Measurements from ENCODE around the gene RAB10.
"Not testable (repeated sequence)": the region's sequence is repeated elsewhere in the genome, so short reads cannot be mapped to it uniquely, and the experiment has no call there.

The RAB10 gene

DNA sequence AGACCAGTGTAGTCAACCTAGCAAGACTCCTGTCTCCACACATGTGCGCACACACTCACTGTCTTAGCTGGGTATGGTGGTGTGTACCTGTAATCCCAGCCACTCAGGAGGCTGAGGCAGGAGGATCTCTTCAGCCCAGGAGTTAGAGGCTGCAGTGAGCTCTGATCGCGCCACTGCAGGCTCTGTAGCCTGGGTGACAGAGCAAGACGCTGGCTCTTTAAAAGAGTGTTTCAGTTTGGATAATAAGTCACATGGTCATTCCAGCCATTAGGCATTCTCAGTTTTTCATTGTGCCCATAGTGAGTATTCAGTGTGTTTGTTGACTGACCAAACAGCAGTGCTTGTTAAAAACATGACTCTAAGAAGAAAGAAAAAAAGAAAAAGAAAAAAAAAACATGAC lies 31.0 kb downstream of the RAB10 start:
- no peak for DNase-seq

DNA sequence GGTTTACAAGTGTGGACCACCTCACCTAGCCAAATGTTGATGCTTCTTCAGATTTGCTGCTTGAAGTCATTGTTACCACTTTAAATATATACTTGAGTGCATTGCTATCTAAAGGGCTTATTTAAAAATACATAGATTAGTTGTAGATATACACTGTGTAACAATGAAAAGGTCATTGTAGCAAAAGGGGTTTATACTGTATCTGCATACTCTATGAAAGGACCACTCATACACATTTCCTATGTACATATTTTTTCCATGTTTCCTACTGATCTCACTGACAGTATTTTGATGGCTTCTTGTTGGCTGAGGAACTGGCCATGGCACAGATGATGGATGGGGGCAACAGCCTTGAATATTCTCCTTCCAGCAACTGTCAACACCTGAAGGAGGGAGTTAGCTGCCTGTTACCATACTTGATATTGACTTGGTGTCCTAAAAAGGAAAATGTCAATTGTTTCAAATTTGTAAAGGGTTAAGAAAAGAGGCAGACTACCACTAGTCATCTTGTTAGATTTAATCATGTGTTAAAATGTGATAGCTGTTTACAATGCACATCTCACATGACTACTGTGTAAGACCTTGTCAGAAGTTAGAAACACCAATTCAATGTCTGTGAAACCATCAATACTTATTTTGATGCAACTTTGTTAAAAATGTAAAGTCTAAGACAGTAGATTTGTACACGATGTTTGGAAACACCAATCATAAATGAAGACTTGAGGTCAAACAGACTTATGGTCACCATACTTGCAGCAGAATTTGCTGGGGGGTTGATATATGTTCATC lies 33.5 kb downstream of the RAB10 start:
- no peak for DNase-seq

DNA sequence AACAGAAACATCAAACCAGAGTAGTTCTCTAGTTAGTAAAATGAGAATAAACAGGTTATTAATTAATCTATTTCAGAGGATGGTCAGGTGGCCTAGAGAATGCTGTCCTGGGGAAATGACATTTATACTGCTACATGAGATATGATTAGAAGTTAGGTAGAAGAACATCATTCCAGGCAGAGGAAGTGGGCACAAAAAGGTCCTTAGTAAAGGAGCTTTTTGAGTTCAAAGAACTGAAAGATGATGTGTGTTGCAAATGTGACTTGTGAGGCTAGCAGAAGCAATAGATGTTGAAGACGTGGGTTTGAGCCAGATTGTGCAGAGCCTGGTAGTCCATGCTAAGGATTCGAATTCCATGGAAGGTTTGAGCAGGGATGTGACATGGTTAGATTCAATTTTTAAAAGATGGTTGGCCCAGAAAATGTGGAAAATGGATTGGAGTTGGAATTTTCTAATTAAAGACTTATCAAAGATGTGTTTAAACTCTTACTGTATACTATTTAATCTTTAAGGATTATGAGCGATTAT lies 34.2 kb downstream of the RAB10 start:
- DNase-seq, result no peak

DNA sequence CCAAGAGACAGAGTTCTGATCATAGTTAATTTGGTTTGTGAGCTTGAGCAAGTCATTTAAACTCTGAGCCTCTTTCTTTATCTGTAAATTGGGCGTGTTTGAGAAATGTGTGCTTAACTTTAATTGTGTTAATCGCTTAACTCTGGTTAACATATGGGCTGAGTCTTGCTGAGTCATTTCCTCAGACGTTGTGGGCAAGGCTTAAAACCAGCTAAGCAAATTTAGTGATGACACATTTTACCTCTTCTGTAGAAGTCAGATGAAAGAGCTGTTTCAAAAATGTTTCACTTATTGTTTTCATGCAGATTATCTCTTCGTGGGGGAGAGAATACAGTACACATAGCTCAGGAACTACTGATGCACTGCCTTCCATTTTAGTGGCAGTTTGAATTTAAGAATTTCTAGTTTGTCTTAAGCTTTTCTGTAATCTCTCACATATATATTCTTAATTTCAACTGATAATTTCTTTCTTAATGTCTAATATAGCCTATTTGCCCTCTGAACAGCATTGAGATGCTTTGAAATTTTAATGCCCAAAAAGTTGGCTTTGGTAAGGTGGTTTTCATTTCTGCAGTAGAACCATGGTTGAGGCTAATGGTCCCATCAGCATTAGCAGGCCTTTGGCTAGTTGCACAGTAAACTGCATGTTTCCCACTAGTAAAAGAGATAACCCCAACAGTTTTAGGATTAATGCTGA lies 34.9 kb downstream of the RAB10 start:
- peak in 1 of 2 experiments; percentile 69 for DNase-seq

DNA sequence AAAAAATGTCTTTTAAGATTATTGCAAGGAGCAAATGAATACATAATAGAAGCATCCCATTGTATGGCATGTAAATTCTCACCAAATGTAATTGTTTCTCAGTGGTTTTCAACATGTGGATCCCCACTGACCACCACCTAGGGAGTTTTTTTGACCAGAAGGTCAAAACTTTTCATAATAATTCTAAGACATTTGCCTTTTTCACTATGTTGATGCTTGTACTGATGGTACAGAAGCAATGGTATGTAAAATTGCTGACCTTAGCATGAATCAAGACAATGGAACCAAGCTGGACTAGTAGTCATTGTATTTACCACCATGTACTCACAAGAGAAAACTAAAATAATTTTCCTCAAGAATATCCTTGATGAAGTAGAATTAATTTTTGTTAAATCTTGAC lies 36.8 kb downstream of the RAB10 start:
- DNase-seq, result no peak

DNA sequence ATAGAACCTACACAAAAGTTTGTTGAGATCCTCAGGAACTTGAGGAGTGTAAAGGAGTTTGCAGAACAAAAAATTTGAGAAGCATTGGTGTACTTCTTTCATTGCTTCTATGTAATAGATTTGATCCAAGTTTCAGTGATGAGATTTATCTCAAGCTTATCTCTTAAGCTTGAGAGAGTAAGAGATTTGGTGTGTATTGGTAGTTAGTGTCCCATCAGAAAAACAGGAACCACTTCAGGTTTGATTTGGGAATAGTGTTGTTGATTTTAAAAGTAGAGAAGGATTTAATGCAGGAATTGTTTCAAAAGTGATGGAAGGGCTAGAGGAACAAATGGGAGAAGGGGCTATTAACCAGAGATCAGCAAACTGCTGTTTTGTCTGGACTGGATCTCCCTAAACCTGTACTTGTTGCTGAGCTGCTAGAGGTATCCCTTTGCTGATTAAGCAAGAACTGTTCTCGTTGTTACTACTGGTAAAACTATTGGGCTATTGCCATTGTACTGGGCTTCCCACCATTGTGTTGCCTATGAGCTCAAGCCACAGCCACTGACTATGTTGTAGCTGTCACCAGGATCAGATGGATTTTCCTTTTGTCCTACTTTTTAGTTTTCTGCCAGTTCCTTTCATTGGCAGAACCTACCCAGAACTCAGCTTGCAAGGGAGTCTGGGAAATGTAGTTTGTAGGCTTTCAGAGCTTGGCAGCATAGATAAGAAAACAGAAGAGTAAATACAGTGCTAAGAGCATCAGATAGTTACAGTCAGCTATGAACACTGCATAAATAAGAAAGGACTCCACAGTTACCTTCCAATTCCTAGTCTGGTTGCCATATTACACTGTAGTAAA lies 39.3 kb downstream of the RAB10 start:
- no peak for DNase-seq

DNA sequence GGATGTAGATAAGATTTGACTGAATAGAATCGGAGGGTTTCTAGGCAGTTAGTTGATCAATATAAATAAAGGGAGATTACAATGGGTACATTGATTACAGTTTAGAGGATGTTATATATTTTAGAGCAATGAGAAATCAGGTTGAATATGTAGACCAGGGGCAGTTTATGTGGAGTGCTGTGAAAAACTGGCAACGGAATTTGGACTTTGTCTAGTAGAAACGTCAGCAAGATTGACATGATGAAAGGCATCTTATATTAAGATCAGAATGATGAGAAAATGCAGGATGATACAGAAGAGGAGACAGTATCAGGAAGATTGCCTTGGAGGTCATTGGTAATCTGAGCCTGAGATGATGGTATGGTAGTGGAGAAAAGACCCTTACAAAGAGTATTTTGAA lies 39.9 kb downstream of the RAB10 start:
- no peak for DNase-seq

DNA sequence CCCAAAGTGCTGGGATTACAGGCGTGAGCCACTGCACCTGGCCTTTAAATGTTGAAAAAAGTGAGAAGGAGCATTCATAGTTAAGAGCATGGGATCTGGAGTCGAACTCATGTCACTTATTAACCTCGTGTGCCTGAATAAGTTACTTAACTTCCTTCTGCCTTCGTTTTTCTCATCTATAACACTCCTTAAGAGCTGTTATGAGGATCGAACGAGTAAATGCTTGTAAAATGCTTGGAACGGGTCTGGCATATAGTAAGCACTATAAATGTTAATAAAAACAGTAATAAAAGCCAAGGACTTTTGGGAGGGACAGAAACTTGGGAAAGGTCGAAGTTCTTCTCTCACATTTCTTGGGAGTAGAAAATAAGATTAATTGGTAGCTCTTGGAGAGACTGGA lies 40.8 kb downstream of the RAB10 start:
- no peak for DNase-seq

DNA sequence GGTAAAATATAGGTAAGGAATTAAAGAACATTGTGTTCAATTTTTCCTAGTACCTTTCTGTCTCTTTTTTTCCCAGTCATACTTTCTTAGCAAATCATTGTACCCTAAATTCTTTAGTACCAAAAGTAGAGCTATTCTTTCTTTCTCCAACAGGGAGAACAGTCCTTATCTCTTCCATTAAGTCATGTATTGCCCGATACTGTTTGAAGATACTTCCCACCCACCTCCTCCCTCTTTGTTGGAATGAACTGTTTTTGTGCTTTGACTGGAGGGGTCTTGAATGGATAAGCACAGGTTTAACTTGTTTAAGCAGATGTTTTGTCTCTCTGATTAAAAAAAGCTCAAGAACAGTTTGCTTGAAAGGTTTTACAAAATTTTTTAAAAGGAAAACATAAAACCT lies 41.3 kb downstream of the RAB10 start:
- DNase-seq, result no peak

DNA sequence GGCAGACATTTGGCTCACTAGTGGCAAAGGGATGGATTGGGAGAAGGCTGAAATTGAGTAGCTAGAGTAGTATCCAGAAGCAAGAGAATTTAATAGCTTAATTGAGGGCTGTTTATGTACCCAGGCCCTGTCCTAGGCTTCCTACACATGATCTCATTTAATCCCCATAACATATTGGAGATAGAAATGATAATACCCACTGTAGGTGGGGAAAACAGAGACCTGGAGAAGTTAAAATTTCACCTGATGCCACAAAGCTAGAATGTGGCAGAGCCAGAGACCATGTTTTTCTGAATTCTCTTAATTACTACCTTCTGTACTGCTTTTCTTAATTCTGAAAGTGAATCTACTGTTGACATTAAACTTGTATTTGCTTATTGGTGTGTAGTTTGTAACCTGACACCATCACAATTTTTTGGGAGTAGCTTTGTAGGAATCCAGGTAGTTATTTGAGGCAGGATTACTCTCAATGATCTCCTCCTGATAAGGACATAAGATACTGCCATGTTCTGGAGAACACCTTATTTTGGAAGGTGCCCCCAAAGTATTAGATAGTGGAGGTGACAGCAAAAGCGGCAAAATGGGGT lies 42.2 kb downstream of the RAB10 start:
- no peak for DNase-seq

DNA sequence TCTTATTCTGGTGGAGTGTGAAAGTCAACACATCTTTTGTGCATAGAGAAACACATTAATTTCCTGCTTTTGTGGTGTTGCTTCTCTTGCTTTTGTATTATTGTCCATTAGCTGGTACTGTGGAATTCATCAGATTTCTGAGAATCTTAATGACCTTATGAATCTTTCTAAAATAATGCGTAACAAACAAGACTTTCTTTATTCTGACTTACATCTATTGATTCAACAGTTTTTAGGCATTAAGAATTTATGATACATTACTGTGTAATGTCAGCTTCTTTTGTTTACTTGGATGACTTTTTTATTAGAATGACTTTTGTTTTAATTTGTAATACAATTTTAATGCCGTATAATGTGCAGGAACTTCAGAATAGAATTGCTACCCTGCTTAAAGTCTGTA lies 43.4 kb downstream of the RAB10 start:
- no peak for DNase-seq

DNA sequence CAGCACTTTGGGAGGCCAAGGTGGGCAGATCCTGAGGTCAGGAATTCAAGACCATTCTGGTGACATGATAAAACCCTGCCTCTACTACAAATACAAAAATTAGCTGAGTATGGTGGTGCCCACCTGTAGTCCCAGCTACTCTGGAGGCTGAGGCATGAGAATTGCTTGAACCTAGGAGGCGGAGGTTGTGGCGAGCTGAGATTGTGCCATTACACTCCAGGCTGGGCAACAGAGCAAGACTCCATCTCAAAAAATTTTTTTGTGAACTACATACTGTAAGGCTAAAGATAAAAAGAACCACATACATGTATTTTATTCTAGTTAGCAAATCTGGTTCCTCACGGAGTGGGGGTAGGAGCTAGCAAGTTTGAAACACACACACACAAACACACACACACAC lies 45.1 kb downstream of the RAB10 start:
- DNase-seq, result no peak

DNA sequence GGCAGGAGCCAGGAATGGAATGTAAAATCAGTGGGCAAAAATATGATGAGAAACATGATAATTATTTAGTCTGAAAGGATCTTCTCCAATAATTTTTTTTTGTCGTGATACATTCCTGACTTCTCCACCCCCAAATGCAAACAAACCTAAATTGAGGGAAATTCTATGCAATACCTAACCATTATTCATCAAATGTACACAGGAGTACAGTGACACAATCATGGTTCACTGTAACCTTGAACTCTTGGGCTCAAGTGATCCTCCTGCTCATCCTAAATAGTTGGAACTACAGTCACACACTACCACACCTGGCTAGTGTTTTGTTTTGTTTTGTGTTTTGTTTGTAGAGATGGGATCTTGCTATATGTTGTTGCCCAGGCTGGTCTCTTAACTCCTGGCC lies 46.5 kb downstream of the RAB10 start:
- DNase-seq, result no peak

DNA sequence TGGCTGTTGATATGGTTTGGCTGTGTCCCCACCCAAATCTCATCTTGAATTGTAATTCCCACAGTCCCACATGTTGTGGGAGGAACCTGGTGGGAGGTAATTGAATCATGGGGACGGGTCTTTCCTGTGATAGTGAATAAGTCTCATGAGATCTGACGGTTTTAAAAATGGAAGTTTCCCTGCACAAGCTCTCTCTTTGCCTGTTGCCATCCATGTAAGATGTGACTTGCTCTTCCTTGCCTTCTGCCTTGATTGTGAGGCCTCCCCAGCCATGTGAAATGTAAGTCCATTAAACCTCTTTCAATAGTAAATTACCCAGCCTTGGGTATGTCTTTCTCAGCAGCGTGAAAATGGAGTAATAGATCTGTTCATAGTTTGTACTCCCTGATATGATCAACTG lies 47.0 kb downstream of the RAB10 start:
- not testable (repeated sequence) for DNase-seq

DNA sequence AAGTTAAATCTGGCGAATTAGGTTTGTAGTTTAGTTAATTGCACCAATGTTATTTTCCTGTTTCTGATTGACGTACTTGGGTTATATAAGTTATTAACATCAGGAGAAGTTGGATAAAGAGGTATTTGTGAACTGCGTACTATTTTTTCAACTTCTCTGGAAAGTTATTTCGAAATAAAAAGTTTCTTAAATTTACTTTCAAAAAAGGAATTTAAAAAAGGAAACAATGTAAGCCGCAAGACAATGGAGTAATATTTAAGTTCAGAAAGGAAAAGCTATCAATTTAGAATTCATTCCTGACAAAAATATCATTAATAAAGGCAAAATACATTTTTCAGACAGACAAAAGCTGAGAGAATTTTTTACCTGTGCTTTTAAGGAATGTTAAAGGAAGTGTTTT lies 47.7 kb downstream of the RAB10 start:
- no peak for DNase-seq

DNA sequence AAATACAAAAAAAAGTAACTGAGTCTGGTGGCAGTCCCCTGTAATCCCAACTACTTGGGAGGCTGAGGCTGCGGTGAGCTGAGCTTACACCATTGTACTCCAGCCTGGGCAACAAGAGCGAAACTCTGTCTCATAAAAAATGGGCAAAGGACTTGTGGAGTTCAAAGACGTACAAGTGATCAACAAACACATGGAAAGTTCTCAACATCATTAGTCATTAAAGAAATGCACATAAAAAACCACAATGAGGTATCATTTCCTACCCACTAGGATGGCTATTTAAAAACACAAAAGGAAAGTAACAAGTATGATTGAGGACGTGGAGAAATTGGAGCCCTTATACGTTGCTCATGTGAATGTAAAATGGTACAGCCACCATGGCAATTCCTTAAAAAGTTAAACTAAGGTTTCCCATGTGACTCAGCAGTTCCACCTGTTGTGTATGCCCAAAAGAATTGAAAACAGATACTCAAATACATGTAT lies 52.3 kb downstream of the RAB10 start:
- no peak for DNase-seq

DNA sequence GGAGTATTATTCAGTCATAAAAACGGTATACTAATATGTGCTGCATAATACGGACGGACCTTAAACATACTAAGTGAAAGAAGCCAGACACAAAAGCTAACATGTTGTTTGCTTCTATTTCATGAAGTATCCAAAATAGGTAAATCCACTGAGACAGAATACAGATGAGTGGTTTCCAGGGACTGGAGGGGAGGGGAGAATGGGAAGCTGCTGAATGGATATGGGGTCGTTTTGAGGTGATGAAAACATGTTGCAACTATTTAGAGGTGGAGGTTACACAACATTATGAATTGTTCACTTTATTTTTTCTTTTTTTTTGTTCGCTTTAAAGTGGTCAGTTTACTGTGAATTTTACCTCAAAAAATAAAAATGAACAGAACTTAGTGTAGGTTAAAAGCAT lies 52.9 kb downstream of the RAB10 start:
- DNase-seq, result no peak

DNA sequence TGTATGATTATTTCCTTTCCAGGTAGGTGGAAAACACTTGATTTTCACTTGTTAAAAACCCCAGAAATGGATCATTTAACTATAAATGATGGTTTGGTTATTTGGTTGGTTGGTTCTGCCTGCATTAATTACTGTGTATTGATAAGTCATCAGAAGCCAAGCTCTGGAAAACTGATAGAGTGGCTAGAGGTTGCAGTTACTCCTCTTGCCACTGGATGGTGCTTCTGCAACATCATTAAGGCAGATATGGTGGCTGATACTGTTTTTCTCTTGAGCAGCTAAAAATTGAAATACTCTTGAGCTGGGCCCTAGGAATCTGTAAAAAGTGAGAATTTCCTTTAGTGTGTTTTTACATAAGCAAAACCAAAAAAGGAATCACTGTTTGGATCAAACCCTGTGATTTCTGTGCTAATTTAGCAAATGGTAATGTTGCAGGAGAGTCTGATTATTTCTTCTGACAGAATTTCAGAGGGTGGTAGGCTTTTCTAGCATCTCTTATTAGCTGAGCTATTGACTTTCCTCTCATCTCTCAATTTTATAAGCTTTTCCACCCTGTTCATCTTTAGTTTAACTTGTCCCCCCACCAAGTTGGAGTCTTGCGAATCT lies 54.3 kb downstream of the RAB10 start:
- no peak for DNase-seq

DNA sequence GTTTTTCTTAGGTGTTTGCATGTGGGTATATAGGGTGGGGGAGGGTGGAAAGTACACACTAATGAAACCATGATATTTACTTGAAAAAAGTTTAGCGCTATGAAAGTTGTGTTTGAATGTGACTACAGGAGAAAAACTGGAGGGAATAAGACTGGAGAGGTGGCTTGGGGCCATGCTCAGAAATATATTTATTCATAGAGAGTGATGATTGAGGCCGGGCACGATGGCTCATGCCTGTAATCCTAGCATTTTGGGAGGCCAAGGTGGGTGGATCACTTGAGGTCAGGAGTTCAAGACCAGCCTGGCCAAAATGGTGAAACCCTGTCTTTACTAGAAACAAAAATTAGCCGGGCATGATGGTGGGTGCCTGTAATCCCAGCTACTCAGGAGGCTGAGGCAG lies 55.0 kb downstream of the RAB10 start:
- DNase-seq, result not testable (repeated sequence)

DNA sequence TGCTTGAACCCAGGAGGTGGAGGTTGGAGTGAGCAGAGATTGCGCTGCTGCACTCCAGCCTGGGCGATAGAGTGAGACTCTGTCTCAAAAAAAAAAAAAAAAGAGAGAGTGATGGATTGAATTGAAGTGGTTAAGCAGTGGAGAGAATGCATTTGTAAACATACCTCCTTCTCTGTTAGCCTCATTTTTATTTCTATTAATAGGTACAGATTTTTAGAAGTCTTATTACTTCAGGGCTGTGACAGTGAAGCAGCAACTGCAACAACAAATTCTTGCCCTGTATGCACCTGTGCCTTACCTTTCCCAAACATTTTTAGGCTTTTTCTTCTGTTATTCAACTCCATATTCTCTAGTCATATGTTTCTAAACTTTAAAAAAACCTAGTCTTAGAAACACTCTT lies 55.5 kb downstream of the RAB10 start:
- no peak for DNase-seq

DNA sequence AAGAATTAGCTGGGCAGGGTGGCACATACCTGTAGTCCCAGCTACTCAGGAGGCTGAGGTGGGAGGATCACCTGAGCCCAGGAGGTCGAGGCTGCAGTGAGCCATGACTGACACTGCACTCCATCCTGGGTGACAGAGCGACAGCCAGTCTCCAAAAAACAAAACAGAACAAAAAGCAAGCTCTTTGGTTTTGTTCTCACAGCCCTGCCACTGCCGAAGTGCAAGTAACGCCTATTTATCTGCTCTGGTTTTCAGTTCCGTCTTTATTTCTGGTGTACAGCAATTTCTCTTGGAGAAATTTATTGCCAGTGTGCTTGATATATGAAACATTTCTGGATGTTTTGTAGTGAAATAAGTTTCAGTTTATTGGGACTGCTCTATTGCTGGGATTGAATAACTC lies 61.9 kb downstream of the RAB10 start:
- no peak for DNase-seq

DNA sequence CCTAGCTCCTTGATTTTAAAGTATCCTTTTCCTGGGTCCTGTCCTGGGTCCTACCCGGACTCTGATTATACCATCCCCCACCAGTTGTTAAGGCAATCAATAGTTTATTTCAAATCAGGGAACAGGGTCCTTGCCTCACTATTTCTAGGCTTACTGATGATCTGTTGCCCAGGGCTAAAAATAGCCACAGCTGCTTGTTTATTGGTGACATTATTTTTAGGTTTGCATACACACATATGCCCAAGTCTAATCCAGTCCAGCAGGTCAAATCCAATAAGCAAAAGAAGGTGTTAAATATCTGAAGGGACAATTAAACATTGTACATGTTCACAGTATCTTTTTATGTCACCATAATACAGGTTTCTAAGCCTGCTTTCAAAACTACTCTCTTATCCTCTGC lies 66.0 kb downstream of the RAB10 start:
- no peak for DNase-seq

DNA sequence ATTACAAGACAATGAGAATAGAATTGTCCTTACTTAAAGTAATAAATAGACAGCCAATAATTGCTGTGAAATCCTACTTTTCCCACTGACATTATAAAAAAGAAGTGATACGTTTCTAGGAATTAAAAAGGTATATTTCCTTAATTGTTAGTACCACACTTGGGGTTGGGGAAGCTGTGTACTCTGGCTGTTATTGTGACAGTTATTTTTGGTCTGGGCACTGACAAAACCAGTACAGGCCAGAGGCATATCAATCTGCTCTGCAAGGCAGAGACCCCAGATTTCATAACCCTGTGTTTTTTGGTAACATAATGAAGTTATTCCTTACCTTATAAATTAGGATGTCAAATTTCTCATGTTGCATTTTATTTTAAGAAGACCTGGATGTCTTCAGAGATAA lies 66.5 kb downstream of the RAB10 start:
- DNase-seq, result no peak

Data from stimulated activated CD4-positive, alpha-beta T cell treated with anti-CD3 and anti-CD28 coated beads, Interleukin-4, amount 100 ng/mL, for 4 hours (primary cell).